ENCODE measurements around the gene APMAP. TPM values are rescaled to one million over a fixed set of nuclear protein-coding genes. Genes with fewer than 3 reads are reported as not detected.

Gene APMAP
- total RNA-seq, 3 donors from 2014 or later = 46.3 to 51.5 (median 47.3) TPM

DNA sequence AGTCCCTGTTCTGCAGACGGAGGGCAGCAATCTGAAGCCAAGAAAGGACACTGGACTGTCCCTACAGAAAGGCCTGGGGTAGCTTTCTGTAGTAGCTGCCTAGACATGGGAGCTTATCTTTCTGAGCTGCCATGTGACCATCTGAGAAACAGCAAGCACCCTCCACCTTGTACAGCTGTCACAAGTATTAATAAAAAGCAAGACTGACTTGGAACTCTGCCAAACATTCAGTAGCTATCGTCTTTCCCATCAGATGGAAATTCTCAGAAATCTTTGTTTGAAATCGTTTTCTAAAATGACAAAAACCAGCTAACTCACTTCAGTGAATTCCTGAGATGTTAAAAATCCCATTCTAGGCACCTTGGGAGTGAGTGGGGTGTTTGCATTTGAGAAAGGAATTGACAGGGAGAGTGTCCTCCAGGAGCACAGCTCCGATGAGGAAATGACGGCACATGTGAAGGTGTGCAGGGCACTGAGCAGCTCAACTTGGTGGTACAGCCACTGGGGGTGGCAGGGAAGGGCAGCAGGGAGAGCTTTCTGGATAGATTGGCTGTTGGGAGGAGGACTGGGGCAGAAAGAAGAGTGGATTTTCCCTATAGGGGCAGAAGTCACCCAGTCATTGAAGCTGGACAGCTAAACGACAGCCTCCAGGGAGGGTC is 40.8 kb upstream of the APMAP start:
- intact Hi-C loops (cut with DNase I, micrococcal nuclease) = no loop called here
- H3K36me3 ChIP-seq (ENCODE audit: low read depth) = no peaks in the 10 kb centered on the region
- TF ChIP-seq, protein P1, sequence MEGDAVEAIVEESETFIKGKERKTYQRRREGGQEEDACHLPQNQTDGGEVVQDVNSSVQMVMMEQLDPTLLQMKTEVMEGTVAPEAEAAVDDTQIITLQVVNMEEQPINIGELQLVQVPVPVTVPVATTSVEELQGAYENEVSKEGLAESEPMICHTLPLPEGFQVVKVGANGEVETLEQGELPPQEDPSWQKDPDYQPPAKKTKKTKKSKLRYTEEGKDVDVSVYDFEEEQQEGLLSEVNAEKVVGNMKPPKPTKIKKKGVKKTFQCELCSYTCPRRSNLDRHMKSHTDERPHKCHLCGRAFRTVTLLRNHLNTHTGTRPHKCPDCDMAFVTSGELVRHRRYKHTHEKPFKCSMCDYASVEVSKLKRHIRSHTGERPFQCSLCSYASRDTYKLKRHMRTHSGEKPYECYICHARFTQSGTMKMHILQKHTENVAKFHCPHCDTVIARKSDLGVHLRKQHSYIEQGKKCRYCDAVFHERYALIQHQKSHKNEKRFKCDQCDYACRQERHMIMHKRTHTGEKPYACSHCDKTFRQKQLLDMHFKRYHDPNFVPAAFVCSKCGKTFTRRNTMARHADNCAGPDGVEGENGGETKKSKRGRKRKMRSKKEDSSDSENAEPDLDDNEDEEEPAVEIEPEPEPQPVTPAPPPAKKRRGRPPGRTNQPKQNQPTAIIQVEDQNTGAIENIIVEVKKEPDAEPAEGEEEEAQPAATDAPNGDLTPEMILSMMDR (IDR thresholded peaks at IDR 0.05) = no peak
- H3K9me3 ChIP-seq = no peaks in the 10 kb centered on the region
- H3K4me1 ChIP-seq (ENCODE audit: low read depth) = peaks cover 34% of the 10 kb centered on the region
- peak in 1 of 3 donors; percentile 33 for DNase-seq
- no peak overlapping the region for H3K4me3 ChIP-seq
- ATAC-seq = peak; percentile 60

DNA sequence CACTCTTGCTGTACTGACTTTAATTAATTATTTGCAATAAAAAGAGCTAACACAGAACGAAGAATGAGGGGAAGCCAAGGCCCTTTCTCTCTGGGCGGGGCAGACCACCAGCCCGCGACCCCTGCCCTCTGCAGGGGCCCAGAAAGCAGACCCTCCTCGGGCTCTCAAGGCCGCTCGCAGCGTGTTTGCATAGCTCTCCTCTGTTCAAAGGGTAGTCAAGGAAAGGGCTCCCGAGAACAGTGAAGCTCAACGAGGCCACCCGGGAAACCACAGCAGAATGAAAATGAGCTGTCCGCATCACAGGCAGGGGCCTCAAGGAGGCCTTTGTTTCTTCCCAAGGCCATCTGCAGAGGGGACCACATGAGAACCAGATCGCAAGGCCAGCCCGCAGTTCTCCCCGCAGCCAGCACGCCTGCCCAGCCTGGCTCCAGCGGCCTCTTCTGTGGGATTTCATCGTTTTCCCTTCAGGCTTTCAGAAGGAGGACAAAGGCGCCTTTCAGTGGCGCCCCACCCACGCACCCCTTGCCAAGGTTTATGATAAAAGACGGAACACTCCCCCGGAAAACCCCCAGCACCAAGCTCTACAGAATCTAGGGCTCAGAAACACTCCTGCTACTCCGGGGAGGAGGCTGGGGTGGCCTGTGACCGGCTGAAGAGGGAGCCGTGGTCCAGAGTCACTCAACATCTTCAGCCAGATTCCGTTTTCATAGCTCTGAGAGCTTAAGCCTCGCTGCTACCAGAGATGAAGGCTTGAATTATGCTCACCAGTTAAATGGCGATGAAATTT is 40.1 kb upstream of the APMAP start:
- Histone ChIP-seq H3K36me3 (ENCODE audit: low read depth) (no peaks in the 10 kb centered on the region), H3K9me3 (no peaks in the 10 kb centered on the region), H3K4me1 (ENCODE audit: low read depth) (peaks cover 31% of the 10 kb centered on the region), H3K4me3 (no peak overlapping the region)
- TF ChIP-seq, protein P1 (IDR thresholded peaks at IDR 0.05) = no peak
- intact Hi-C loops (cut with DNase I, micrococcal nuclease) = no loop called here
- ATAC-seq (peak; percentile 63), DNase-seq (peak; percentile 63 to 67 (median 64))

DNA sequence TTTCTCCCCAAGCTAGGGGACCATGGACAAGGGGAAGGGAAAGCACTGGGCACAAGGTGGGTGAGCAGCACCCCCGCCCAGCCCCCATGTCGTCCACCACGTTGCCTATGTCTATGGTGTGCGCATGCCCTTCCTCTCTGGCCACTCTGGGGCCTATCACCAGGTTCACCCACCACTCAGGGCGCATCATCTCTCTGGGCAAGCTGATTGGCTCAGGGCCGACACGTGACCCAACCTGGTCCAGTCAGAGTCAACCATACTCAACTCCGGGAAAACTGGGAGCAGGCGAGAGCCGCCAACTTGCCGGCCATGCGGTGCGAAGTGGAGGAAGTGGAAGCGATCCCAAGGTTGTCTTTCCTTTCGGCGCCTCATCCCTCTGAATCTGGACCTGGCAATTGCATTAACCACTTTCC is 39.5 kb upstream of the APMAP start:
- ATAC-seq = no peak
- peak in 1 of 3 donors; percentile 41 for DNase-seq
- Histone ChIP-seq H3K36me3 (ENCODE audit: low read depth) (no peaks in the 10 kb centered on the region), H3K4me3 (no peak overlapping the region), H3K9me3 (no peaks in the 10 kb centered on the region), H3K4me1 (ENCODE audit: low read depth) (peaks cover 27% of the 10 kb centered on the region)
- intact Hi-C loops (cut with DNase I, micrococcal nuclease) = no loop called here
- TF ChIP-seq, protein P1 (IDR thresholded peaks at IDR 0.05) = no peak

DNA sequence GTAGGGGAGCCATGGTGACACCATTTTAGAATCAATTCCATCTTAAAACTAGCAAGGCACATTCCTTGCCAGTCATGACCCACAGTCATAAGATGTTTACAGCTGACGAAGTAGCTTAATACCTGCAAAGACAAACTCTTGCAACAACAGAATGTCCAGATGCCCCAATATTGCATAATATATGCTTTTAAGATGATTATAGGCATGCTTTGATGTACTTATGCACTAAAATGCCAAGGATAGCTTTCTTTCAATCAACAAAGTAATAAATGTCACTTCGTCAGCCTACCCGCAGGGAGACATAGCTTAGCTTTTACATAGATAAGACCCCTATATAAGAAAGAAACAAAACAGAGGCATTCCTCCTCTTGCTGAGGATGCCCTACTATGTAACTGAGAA is 38.7 kb upstream of the APMAP start:
- H3K4me1 ChIP-seq (ENCODE audit: low read depth) = peaks cover 19% of the 10 kb centered on the region
- ATAC-seq (no peak), DNase-seq (no peak)
- no peaks in the 10 kb centered on the region for H3K36me3 ChIP-seq (ENCODE audit: low read depth)
- no peak overlapping the region for H3K4me3 ChIP-seq
- TF ChIP-seq, protein P1 (IDR thresholded peaks at IDR 0.05) = no peak
- no peaks in the 10 kb centered on the region for H3K9me3 ChIP-seq
- intact Hi-C loops (cut with DNase I, micrococcal nuclease) = no loop called here

DNA sequence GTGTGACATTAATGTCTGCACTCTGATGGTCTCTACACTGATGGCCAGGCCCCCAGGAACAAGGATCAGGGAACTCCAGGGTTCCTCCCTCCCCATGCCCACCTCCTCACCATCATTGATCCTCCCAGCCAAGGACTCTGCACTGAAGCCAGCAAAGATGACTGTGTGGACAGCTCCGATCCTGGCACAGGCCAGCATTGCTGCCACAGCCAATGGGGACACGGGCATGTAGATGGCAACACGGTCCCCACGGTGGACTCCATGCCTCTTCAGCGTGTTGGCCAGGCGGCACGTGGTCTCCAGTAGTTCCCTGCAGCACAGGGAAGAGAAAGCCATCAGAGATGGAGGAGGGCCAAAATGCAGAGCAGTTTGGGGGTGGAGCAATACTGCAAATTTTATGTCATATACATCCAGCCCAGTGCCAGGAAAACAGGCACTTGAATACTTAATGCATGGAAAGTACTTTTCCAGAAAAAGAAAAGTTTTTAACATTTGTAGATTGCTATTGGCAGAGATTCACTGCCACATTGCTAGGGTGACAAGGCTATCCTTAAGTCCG is 38.2 kb upstream of the APMAP start:
- intact Hi-C loops (cut with DNase I, micrococcal nuclease) = no loop called here
- ATAC-seq (no peak), DNase-seq (peak in 1 of 3 donors; percentile 37)
- H3K4me1 ChIP-seq (ENCODE audit: low read depth) = peaks cover 14% of the 10 kb centered on the region
- no peak overlapping the region for H3K4me3 ChIP-seq
- no peaks in the 10 kb centered on the region for H3K36me3 ChIP-seq (ENCODE audit: low read depth)
- H3K9me3 ChIP-seq = no peaks in the 10 kb centered on the region
- TF ChIP-seq, protein P1 (IDR thresholded peaks at IDR 0.05) = no peak

Data from mucosa of descending colon (tissue), 3 donors.